ENCODE measurements around the gene EGR1.

The EGR1 gene

GRCh38 chr5:138465261-138466124 is at the start of gene EGR1:
TSS of gene EGR1 (plus strand) at chr5:138465479. CDS start at chr5:138465762, 283 bp downstream.
- peak within 1 kb of the TSS; percentile 76 to 82 for H3K4me3 ChIP-seq (replicated peaks in 1 of 2; ENCODE audit: low read depth in 2 of 2, low read length in 2 of 2)
- TF ChIP-seq CTCF (IDR thresholded peaks at IDR 0.05; ENCODE audit: low read depth, low read length), result peak; percentile 6
- DNase-seq (ENCODE audit: low read depth in 2 of 2), result peak; percentile 97

GRCh38 chr5:138418444-138418843 is 46.8 kb upstream of the EGR1 start:
- H3K4me3 ChIP-seq (replicated peaks in 1 of 2; ENCODE audit: low read depth in 2 of 2, low read length in 2 of 2), result no peak overlapping the region
- TF ChIP-seq CTCF (IDR thresholded peaks at IDR 0.05; ENCODE audit: low read depth, low read length), result no peak
- DNase-seq (ENCODE audit: low read depth in 2 of 2), result no peak

- no peak for DNase-seq (ENCODE audit: low read depth in 2 of 2)
- no peak overlapping the region for H3K4me3 ChIP-seq (replicated peaks in 1 of 2; ENCODE audit: low read depth in 2 of 2, low read length in 2 of 2)
- TF ChIP-seq CTCF (IDR thresholded peaks at IDR 0.05; ENCODE audit: low read depth, low read length), result no peak
These were observed 40.2 kb upstream of the EGR1 start for GRCh38 chr5:138425079-138425478.

GRCh38 chr5:138435943-138436342 is 29.3 kb upstream of the EGR1 start:
- TF ChIP-seq CTCF (IDR thresholded peaks at IDR 0.05; ENCODE audit: low read depth, low read length), result no peak
- H3K4me3 ChIP-seq (replicated peaks in 1 of 2; ENCODE audit: low read depth in 2 of 2, low read length in 2 of 2), result no peak overlapping the region
- DNase-seq (ENCODE audit: low read depth in 2 of 2), result peak in 1 of 2 donors; percentile 22

- H3K4me3 ChIP-seq (replicated peaks in 1 of 2; ENCODE audit: low read depth in 2 of 2, low read length in 2 of 2), result peak overlapping the region; percentile 37 to 52
- DNase-seq (ENCODE audit: low read depth in 2 of 2), result no peak
- TF ChIP-seq CTCF (IDR thresholded peaks at IDR 0.05; ENCODE audit: low read depth, low read length), result no peak
These were observed 27.1 kb upstream of the EGR1 start for GRCh38 chr5:138438003-138438723.

GRCh38 chr5:138438724-138439476 is 26.4 kb upstream of the EGR1 start, which contains the start of gene REEP2:
TSS of gene REEP2 (plus strand) at chr5:138439057. CDS start at chr5:138439209, 152 bp downstream.
- peak; percentile 28 to 54 for DNase-seq (ENCODE audit: low read depth in 2 of 2)
- TF ChIP-seq CTCF (IDR thresholded peaks at IDR 0.05; ENCODE audit: low read depth, low read length), result no peak
- H3K4me3 ChIP-seq (replicated peaks in 1 of 2; ENCODE audit: low read depth in 2 of 2, low read length in 2 of 2), result peak within 1 kb of the TSS; percentile 52

All from cardiac fibroblast (primary cell).